Fibroblast of villous mesenchyme (primary cell): ENCODE results near the gene ITGB2. TPM values are rescaled to one million over a fixed set of nuclear protein-coding genes. Genes with fewer than 3 reads are reported as not detected.

Experiments
- DNase-seq: peaks from one replicate; pipeline ENCODE4 v3.0.0-alpha.2; 2010; ENCODE audit warnings: low read depth
- H3K4me3 ChIP-seq: 2 replicates; pipeline ENCODE4 v1.5.1; 2011; ENCODE audit warnings: low read depth, mild to moderate bottlenecking, low read length
- total RNA-seq: library from RNA; depleted of rRNA; stranded (reverse); fragments of >200 nt; gene quantifications from 2 replicates; pipeline ENCODE4 v1.2.3, GENCODE V29; 2012
- TF ChIP-seq, protein P1 (sequence below): IDR thresholded peaks from 2 replicates; pipeline ENCODE4 v1.5.1; 2012; ENCODE audit warnings: low read depth, mild to moderate bottlenecking, low read length; ENCODE audit not compliant: insufficient read depth

ITGB2 gene
- total RNA-seq, 1 donor, result 0.43 TPM

DNA sequence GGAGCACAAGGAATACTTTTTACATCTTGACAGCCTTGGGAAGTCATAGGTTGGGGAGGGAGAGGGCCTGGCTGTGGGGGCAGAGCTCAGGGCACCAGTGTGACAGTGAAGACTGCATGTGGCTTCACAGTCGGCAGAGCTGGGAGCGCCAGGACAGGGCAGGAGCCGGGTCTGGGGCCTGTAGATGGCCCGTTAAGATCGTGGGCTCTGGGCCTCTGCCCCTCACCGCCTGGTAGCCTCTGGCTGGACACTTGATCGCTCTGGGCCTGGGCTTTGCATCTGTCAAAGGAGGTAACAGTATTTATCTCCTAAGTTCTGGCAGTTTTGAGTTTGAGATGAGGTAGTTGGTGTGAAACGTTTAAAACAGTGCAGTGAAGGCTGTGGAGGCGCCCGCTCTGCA, 23.9 kb upstream of the ITGB2 start:
- H3K4me3 ChIP-seq, result no peak overlapping the region
- no peak for DNase-seq
- TF ChIP-seq, protein P1, sequence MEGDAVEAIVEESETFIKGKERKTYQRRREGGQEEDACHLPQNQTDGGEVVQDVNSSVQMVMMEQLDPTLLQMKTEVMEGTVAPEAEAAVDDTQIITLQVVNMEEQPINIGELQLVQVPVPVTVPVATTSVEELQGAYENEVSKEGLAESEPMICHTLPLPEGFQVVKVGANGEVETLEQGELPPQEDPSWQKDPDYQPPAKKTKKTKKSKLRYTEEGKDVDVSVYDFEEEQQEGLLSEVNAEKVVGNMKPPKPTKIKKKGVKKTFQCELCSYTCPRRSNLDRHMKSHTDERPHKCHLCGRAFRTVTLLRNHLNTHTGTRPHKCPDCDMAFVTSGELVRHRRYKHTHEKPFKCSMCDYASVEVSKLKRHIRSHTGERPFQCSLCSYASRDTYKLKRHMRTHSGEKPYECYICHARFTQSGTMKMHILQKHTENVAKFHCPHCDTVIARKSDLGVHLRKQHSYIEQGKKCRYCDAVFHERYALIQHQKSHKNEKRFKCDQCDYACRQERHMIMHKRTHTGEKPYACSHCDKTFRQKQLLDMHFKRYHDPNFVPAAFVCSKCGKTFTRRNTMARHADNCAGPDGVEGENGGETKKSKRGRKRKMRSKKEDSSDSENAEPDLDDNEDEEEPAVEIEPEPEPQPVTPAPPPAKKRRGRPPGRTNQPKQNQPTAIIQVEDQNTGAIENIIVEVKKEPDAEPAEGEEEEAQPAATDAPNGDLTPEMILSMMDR, result no peak

DNA sequence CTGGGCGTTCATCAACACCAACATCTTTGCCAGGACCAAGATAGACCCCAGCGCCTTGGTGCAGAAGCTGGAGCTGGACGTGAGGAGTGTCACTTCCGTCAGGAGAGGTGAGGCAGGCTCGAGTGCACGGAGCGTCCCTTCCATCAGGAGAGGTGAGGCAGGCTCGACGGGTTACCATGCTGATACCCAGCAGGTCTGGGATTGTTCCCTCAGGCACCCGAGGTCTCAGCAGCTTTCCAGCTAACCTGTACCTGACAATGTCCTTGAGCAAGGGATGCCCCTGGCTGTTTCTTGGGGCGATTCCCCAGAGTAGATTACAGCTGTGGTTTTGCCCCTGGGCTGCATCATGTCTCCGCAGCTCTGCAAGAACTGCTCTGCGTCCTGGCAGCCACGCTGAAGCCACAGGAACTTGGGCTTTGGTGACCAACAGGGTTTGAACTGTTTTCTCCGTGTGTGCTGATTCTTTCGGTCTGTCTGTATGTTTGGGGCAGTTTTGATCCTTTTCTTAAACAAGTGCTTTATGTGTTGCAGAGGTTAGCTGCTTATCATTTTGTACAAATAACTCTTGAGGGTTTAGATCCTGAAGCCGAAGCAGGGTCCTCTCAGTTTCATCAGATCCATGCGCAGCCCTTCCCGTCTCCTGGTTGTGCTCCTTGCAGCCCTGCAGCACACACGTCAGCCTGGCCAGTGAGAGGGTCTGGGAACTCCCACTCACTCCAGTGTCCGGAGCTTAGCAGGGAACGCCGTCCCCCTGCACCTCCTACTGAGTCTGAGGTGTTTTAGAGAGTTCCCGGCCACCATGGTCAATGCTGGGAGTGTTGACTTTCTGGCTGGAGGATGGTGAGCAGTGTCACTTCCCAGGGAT, 23.2 kb upstream of the ITGB2 start:
- TF ChIP-seq, protein P1, result no peak
- no peak for DNase-seq
- H3K4me3 ChIP-seq, result no peak overlapping the region

DNA sequence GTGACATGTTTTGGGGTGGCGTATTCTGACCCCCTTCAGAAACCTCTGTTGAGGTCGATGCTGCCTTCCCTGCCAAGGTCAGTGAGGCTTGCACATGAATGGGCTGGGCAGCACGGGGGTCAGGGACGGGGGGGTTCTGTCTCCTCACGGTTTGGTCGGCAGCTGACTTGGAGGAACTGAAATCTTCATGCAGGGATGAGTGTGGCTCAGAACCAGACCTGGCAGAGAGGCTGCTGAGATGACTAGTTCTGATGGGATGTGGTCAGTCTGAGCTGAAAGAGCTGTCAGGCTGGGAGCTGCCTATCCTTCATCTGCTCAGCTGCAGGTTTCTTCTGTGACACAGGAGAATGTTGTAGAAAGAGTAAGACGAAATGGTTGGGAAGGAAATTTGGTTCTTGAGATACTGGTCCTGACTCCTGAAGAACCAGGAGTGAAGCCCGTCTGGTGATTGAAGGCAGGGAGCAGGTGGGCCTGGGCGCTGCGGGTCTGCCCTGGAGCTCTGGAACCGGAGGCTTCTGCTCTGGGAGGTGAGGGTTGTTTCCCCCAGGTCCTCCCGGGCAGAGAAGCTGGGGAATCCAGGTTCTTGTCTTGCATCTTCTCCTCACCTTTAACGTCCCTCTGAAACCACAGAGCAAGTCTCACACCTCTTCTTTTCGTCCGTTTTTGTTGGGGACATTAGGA, 22.4 kb upstream of the ITGB2 start:
- H3K4me3 ChIP-seq, result no peak overlapping the region
- no peak for DNase-seq
- TF ChIP-seq, protein P1, result no peak

DNA sequence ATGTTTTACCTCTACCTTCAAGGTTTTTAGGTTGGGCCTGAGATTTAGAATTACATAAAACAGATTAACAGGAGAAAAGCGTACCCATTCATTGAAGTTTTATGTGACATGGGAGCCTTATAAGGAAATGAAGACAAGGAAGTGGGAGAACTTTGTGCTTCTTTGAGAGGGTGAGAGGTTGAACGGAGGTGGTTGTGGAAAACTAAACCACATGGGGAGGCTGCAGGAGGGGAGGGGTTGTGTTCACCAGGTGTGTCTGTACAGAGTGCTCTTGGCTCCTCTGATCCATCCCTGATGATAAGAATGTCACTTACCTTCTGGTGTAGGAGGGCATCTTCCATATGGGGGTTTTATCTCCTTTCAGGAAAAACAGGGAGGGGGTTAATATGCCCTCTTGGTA, 21.9 kb upstream of the ITGB2 start:
- no peak overlapping the region for H3K4me3 ChIP-seq
- TF ChIP-seq, protein P1, result no peak
- no peak for DNase-seq

DNA sequence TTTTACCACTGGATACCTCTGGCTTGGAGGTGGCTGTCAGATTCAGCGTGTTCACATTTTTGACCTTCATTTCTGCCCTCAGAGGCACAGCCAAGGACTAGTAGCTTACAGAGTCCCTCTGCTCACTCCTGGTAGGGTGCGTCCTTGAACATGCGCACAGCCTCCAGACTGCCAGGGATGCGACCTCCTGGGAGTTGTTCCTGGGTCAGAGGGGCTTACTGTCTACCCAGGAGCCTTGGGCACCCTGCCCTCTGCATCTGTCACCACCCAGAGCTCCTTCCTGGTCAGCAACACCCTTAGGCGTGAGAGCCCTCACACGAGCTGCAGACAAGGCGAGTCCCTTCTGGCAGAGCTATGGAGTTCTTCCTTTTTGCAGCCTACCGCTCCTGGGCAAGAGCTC, 20.9 kb upstream of the ITGB2 start:
- TF ChIP-seq, protein P1, result no peak
- H3K4me3 ChIP-seq, result no peak overlapping the region
- DNase-seq, result no peak

GRCh38 chr21:44940116-44940631, 19.5 kb upstream of the ITGB2 start:
- peak; percentile 24 for DNase-seq
- peak overlapping the region; percentile 91 for H3K4me3 ChIP-seq
- TF ChIP-seq, protein P1, result no peak
